C4-2B (cell line): ENCODE results near the gene IL12RB2.

Source experiments
- CTCF ChIP-seq: fragments of 450-650 bp; conservative IDR thresholded peaks from 2 replicates; pipeline ENCODE4 v1.5.1; 2017; ENCODE audit warnings: mild to moderate bottlenecking
- ZFX ChIP-seq: fragments of 450-650 bp; IDR thresholded peaks from 2 replicates; pipeline ENCODE4 v1.6.1; 2017

- TF ChIP-seq CTCF (no peak), ZFX (no peak)
Observed at GRCh38 chr1:67316180-67316902, 8.7 kb downstream of the IL12RB2 start.
